GM21576 (cell line): ENCODE data around the gene DOCK1.

Experiments used
- ATAC-seq: cut with Tn5 transposase; IDR thresholded peaks from one replicate; pipeline ENCODE4 v1.9.1; 2021; ENCODE audit warnings: mild to moderate bottlenecking, moderate library complexity; ENCODE audit not compliant: unreplicated experiment

The DOCK1 gene

DNA sequence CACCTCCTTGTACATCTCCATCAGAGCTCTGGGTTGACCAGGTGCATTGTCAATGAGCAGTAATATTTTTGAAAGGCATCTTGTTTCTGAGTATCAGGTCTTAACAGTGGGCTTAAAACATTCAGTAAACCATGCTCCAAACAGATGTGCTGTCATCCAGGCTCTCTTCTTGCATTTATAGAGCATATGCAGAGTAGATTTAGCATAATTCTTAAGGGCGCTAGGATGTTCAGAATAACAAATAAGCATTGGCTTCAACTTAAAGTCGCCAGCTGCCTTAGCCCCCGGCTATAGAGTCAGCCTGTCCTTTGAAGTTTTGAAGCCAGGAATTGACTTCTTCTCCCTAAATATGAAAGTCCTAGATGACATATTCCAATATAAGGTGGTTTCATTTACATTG lies 421.7 kb downstream of the DOCK1 start:
- ATAC-seq: no peak

DNA sequence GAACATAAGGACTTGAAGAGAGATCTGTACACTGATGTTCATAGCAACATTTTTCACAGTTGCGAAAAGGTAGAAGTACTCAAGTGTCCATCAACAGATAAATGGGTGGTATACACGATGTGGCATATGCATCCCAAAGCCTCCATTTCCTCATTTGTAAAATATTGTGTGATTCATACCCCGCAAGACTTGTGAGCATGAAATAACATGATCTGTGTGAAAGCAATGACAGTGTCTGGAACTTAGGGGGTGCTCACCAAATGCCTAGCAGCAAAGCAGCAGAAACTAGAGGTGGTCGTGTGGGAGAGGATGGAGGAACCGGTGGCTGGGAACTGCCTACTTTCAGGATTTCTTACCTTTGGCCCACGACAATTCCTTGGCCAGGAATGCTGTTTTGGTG lies 426.5 kb downstream of the DOCK1 start:
- no peak for ATAC-seq

DNA sequence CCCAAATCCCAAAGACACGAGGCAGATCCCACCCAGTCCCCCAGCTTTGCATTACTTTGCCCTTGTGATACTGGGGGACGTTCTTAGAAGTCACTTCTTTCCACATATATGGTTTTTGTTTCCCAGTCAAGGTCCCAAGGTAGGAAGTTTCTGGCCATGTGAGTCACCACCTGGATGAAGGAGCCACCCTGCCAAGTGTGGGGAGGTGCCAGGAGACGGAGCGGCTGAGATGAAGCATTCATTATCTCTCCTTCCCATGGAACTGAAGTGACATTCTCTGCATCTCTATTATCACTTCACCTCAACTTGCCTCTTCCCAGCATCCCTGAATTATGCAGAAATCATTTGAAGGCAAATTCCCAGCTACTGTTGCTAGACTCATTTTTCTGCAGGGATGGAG lies 427.4 kb downstream of the DOCK1 start:
- ATAC-seq: no peak

DNA sequence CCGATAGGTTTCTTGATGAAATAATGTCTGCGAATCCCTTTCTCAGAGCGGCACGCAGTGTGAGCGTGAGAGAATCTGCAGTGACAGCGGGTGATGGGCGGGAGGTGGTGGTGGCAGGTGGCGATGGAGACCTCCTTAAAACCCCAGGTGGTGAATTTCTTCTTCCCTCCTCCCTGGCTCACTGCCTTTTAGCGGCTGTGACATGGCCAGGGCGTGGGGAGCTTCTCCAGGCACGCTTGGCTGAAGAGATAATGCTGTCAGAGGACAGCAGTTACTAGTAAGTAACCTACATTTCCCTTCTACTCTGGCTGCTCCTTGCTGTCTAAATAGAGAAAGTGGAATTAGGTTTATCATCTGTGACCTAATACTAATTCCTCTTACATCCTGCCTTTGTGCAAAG lies 432.6 kb downstream of the DOCK1 start:
- no peak for ATAC-seq

DNA sequence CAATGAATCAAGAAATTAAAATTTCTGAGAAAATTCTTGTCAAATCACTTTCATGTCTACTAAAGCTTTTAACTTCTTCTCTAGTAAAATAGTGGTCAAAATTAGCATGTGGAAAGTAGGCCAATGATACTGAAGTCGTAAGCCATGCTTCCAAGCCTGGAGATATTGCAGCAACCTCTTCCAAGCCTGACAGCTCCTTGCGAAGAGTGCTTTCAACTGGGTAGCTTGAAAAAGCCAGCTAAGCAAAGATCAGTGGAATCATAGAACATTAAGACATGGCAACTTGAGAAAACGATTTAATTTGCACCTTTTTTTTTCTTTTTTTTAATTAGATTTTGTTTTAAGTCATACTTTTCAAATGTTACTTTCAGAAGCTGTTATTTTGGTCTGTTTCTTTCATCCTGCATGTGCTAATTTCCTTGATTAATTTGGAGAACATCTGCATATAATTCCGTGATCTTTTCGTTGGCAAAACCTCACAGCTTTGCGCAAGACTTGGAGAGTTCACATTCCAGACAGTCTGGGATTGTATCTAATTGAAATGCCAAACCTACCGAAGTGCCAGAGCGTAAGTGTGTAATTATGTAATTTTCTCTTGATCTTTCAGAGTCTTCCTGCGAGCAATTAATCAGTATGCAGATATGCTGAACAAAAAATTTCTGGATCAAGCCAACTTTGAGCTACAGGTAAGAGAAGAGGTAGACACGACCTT lies 433.3 kb downstream of the DOCK1 start:
- ATAC-seq: no peak

DNA sequence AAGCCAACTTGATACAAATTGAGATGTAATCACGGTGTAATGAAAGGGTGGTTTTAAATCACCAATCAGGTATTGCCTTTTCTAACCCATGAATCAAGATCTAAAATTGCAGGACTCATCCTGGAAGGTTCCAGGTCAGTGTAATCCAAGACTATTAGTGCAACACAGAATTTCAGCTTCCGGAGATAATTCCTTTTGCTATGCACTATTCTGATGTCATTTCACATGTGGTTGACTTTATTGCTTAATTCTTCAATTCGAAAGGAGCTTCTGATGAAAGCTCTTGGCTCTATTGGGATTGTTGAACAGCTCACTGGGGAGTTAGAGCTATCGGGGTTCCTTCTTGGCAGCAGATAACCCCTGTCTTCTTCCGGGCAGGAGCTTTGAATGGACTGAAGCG lies 438.6 kb downstream of the DOCK1 start:
- no peak for ATAC-seq

DNA sequence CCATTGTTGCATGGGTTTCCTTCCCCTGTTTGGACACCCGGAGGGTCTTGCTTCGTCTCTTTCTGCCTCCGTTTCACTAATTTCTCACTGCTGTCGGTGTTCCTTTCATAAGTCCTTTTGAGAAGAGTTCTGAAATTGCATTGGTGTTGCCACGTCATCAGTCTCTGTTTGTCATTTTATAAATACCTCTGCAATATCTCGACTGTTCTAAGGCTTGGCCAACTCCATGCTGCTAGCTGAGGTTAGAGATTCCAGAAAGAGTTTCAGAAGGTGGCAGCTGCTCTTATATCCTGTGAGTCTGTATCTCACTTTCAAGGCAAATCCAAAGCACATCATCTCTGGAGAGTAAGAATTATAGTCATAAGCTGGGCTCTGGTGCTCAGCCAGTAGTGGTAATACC lies 439.1 kb downstream of the DOCK1 start:
- no peak for ATAC-seq

DNA sequence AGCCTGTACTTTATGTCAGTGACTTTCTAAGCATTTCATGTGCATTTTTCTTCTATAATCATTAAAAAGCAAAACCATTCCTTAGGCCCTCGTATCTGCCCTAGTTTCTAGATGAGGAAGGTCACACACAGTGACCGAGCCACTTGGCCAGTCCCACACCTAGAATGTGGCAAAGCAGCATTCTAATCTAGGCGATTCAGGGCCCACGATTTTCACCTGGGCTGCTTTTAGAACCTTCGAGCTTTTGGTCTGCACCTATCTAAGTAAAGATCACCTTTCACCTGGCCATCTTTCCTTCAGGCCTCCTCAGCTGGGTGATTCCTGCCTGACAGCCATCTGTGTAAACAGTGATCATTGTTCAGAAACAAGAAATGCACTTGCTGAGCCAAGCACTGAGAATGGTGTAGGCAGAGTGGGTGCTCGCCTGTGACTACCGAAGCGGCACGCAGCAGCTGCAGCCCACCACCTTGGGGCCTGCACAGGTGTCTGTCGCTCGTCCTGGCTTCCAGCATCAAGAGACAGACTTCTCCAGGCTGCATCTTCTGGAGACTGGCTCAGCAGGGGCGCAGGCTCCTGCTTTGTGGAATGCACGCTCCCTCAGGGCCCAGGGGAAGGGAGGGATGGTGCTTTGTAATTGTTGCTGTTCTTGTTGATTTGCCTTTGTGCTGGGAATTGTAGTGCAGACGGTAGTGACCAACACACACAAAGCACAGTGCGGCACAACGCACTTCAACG lies 440.2 kb downstream of the DOCK1 start:
- no peak for ATAC-seq

DNA sequence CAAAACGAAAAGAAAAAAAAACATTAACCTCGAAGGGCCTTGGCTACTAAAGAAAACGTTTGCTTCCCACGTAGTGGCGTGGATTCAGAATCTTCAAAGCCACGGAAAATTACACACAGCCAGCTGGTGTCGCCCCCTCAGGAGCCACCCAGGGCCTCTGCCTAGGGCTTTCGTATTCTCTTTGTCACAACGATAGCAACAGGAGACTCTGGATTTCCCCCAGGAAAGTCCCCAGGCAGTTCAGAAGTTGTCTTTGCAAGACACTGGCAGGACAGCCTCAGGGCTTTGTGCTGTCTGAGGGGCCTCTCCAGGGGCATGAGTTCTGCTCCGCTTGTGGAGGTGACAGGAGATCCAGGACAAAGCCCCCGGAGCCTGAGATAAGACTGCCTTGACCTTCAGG lies 441.4 kb downstream of the DOCK1 start:
- ATAC-seq: no peak

DNA sequence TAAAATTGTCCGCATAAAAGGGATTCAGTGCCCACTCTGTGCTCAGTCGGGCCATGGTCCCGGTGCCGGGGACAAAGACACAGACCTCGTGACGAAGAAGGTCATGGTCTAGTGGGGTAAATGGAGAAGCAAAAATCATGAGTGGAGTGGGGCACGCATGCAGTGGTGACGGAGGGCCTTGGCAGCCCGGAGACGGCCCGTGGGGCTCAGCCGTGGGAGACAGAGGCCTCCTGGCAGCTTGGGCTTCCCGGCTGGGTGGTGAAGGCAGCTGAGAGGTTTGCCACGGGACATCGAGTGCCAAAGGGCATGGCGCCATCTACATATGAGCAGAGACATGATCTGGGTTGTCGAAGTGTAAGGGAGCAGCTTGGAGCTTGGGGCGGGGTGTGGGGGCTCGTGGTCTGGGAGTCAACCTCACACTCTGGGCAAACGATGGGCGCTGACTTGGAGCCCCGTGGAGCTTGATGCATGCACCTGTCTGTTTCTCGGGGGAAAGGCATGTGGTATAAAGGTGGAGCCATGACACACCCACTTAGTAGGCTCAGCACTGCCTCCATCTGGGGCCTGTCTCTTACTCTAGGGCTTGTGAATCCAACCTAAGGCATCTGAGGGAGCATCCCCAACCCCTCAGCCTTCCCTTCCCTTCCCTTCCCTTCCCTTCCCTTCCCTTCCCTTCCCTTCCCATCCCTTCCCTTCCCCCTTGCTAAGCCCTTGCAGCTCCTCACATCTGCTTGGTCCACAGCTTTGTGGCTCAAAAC lies 442.2 kb downstream of the DOCK1 start:
- no peak for ATAC-seq

DNA sequence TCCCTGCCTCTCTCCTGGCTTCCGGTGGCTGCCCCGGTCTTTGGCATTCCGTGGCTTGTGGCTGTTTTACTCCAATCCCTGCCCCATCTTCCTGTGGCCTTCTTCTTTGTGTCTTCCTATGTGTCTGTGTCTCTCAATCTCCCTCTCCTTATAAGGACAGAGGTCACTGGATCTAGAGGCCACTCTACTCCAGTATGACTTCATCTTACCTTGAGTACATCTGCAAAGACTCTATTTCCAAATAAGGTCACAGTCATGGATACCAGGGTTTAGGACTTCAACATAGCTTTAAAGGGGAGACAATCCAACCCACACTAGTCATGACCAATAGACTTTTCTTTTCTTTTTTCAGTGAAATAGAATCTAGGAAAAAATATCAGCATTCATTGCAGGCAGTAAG lies 444.5 kb downstream of the DOCK1 start:
- no peak for ATAC-seq

DNA sequence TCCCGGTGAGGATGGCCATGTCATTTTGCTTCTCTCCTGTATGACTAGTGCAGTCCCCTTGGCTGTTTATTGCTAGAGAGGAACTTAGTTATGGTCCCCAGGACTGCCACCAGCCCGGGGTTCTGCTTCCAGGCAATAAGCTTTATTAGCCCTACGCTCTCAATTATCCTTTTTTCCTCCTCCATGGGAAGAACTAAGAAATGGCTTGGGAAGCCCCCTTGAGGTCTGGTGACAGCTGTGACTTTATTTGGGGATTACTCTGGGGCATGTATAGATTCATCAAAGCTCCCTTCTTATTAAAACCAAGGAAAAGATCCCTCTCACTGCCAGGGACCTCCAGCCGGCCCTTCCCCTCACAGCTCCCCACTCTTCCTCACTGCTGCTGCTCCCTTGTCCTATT lies 446.3 kb downstream of the DOCK1 start:
- ATAC-seq: no peak

DNA sequence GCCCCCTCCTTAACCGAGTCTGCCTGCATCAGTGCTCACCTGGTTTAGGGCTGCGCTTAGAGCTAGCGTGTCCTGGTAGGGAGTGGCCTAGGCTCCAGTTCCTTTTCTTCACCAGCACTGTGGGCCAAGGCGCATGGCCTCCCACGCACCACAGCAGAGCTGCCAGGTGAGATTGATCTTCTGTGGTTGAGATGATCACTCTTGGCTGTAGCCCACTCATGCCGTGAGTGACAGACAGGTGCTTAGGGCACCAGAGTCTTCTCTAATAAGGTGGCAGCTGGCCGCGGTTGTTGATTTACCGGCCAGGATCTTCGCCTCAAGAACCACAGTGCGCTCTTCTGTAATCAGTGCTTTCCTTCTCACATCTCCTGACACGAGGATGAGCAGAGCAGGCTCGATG lies 448.3 kb downstream of the DOCK1 start:
- no peak for ATAC-seq

DNA sequence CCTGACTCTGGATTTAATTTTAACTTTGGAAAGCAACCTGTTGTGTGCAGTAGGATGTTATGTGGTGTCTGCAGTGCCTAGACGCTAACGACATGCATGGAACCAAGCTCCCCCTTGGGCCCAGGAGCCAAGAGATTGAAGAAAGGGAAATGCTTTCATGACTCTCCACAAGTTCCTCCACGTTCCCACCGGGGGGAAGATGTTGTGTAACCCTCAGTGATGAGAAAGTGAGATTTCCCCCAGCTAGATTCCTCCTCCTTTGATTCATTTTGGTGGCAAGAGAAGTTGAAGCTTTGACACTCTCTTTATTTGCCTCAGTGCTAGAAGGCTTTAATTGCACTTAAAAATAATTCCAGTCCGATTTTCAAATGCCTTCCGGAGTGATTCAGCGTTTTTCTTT lies 449.0 kb downstream of the DOCK1 start:
- ATAC-seq: no peak

DNA sequence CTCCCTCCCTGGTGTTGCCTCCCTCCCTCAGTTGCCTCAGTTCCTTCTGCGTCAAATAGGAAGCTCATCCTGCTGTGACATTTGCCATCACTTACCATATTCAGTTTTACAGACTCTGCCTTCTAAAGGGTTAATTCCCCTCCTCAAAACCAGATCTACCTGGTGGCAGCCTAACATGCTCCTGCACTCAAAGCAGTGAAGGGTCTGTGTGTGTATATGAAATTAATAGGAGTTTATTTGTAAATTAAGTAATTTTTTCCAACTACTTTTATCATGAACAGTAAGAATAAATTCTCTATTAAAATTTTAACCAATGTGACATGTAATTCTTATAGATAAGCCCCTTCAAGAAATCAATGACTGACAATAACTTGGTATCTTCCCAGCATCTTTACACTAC lies 449.8 kb downstream of the DOCK1 start:
- no peak for ATAC-seq

DNA sequence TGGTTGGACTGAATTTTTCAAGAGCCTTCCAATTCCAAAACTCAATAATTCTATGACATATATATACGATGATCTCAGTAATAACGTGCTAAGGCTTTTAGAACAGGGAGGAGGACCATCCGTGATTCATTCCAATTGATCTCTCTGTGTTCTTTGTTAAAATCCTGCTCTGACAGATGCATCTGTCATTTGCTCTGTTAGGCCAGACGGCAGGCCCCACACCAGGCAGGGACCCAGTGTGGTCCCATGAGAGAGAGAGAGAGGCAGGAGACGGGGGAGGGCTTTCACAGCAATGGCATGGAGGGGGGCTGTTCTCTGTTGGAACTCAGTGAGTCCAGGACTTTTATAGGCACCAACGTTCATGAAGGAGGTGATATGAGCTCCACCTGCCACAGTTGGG lies 451.1 kb downstream of the DOCK1 start:
- no peak for ATAC-seq

DNA sequence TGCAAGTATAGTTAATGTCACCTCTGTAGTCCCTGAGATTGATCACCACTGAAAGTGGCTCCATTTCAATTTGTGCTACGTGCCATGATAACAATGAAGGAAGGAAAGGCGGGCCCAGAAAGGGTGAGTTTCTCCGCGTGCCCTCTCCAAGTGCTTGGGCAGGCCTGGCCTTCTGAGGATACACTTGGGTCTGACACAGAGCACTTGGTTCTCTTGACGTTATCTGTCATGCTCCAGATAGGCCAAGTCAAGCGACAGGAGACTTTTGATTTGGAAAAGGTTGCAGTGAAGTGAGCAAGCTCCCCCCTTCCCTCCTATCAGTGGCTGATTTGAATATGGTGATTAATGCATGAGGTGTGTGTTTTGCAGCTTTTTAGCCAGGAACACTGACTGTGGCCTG lies 452.0 kb downstream of the DOCK1 start:
- no peak for ATAC-seq

DNA sequence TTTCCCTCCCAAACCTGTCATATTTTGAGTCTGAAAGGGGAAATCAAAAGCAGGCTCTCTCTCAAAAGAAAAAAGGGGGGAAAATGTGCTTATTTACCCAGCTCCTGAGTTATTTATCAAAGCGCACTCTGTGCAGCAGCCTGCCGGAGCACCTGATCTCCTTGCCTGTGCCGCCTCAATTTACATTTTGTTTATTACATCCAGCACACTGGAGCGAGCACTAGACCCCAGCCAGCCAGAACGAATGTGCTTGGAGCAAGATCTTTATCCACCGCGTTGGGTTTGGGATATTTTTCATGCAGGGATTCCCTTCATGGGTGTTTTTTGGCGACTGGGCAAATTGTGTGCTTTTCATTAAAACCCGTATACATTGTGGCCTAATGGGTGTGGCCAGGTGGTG lies 453.1 kb downstream of the DOCK1 start:
- no peak for ATAC-seq

DNA sequence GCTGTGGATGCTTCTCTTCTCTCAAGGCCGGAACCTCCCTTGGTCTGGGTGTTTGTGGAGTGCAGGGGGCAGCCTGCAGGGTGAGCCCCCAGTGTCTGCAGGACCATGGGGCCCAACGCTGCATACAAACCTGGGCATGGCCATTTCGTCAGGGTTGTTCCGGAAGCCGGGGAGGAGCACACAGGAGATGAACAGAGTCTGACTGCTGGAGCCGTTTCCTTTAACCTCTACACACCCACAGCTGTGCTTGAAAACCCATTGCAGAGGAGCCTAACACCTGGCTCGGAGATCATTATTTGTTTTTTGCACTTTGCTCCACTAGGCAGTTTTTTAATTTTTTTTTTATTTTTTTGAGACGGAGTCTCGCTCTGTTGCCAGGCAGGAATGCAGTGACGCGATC lies 458.8 kb downstream of the DOCK1 start:
- ATAC-seq: no peak

DNA sequence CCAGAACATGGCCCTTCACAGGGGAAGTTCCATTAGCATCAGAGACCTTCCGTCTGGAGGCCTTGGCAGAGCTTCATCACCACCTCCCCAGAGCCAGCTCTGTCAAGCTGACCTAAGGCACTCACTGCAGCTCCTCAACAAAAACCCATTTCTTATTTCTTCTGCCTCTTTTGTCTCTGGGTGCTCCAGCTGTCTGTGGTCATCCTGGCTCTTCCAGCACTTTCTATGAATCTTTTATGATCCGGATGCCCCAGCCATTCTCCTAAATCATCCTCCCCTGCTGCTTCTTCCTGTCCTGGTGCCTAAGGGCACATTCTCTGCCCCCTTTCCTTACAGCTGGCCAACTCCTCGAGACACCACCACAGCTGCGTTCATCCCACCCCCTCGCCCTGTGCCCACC lies 462.9 kb downstream of the DOCK1 start:
- ATAC-seq: no peak

DNA sequence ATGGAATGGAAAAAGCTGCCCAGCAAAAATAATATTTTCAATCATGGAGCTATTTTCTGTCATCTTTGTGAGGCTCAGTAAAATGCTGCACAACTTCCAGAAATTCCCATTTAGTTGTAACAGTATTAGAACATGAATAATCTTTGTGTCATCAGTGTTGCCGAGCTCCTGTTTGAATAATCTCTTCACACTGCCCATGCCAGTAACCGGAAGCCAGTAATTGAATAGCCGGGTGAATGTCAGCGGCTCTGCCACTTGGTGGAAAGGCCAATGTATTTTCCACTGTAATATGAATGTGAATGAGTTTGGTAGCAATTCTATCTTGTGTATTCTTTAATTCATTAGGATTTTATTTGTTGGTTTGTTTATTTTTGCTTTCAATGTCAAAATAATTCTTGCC lies 463.7 kb downstream of the DOCK1 start:
- ATAC-seq: no peak

DNA sequence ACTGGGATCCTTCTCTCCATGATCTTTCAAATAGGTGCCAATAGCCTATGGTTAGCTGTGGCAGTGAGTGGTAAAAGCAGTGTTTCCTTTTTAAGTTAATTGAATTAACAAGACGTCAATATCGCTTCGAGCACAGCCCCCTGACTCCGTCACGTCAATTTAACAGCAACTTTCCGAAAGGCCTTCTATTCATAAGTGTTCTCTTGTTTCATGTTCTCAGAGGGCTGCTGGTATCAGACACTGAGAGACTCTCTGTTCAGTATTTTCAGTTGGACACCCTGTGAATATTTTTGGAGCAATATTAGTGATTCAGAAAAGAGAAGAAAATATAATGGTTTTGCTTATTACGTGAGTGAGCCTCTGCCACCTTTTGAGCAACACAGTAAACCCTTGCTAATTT lies 465.4 kb downstream of the DOCK1 start:
- no peak for ATAC-seq
